Globus pallidus (tissue), 1 donor: Measurements from ENCODE around the gene TNFRSF1B.
A peak's percentile ranks its signal among the peaks of the same experiment; 100 is the strongest.
"Not testable (repeated sequence)": the region's sequence is repeated elsewhere in the genome, so short reads cannot be mapped to it uniquely, and the experiment has no call there.

Source experiments
- DNase-seq: peaks from one replicate; pipeline ENCODE4 v3.0.0-alpha.2; 2015; ENCODE audit warnings: low spot score

Gene TNFRSF1B

GRCh38 chr1:12219800-12220199, 53.0 kb downstream of the TNFRSF1B start:
- DNase-seq, result no peak

- no peak for DNase-seq
Observed at GRCh38 chr1:12220890-12221289, 54.1 kb downstream of the TNFRSF1B start.

DNA sequence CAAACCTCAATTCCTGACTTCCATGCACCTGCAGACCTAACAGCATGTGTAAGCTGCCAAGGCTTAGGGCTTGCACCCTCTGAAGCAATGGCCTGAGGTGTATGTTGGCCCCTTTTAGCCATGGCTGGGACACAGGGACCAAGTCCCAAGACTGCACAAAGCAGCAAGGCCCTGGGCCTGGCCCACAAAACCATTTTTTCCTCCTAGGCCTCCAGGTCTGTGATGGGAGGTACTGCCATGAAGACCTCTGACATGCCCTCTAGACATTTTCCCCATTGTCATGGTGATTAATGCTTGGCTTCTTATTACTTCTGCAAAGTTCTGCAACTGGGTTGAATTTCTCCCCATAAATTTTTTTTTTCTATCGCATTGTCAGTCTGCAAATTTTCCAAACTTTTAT, 55.9 kb downstream of the TNFRSF1B start:
- DNase-seq, result not testable (repeated sequence)

DNA sequence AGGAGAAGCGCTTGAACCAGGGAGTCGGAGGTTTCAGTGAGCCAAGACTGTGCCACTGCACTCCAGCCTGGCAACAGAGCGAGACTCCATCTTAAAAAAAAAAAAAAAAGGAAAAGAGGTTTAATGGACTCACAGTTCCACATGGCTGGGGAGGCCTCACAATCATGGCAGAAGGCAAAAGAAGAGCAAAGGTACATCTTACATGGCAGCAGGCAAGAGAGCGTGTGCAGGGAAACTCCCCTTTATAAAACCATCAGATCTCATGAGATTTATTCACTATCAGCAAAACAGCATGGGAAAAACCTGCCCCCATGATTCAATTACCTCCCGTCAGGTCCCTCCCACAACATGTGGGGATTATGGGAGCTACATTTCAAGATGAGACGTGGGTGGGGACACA, 57.3 kb downstream of the TNFRSF1B start:
- DNase-seq, result not testable (repeated sequence)

- DNase-seq, result no peak
Observed at GRCh38 chr1:12228979-12229378, 62.2 kb downstream of the TNFRSF1B start.

GRCh38 chr1:12229386-12229834, 62.6 kb downstream of the TNFRSF1B start:
- DNase-seq, result no peak

- DNase-seq, result peak; percentile 63
Observed at GRCh38 chr1:12229835-12230548, 63.2 kb downstream of the TNFRSF1B start, which contains the start of gene VPS13D. Gene VPS13D (plus strand): TSS chr1:12230030. CDS start chr1:12234267, 4,237 bp downstream.

GRCh38 chr1:12230549-12231275, 63.9 kb downstream of the TNFRSF1B start:
- peak; percentile 18 for DNase-seq

DNA sequence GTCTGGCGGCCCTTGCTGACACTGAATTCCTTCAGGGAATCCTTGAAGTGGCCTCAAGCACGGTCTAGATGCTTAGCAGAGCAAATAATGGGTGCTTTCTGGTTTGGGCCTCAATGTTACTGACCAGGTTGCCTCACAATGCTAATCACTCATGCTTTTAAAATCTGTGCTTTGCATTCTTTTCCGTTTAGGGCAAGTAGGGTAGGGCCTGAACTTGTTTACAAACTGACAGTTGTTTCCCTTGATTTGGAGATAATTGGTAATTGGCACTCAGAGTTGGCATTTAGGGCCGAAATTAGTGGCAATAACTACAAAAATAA, 64.4 kb downstream of the TNFRSF1B start:
- DNase-seq, result no peak

DNA sequence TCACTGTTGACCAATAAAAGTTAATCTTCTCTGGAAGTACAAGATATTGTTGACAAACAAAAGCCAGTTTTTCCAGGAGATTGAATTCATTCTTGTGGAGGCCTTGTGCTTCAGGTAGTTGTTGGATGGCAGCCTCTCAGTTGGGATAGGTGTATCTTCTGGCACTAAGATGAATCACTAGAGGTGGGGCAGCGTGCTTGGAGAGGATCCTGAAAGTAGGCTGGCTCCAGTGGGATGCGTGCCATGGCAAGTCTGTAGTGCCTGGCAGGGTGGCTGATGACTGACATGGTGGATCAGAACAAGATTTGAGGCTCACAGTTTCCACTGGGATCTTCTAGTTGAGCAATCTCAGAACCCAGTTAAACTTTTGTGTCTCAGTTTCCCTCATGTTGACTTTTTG, 65.4 kb downstream of the TNFRSF1B start:
- DNase-seq, result no peak

GRCh38 chr1:12244078-12244477, 77.3 kb downstream of the TNFRSF1B start:
- no peak for DNase-seq

DNA sequence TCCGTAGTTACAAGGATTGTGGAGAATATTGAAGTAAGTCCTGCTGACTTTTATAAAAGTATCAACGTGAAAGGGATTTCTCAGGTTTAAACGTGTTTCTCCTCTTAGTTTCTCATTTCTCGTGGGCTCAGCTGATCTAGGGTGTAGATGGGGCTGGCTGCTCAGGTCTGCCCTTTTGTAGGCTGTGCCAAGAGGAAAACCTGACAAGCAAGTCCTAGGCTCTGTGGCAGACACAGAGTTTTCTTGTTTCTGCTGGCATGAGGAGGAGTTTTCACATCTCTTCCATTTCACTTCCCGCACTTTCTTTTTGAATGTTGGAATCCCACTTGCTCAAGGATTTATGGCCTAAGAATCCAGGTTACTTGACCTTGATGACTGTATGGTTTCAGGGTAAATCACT, 77.8 kb downstream of the TNFRSF1B start:
- DNase-seq, result no peak

DNA sequence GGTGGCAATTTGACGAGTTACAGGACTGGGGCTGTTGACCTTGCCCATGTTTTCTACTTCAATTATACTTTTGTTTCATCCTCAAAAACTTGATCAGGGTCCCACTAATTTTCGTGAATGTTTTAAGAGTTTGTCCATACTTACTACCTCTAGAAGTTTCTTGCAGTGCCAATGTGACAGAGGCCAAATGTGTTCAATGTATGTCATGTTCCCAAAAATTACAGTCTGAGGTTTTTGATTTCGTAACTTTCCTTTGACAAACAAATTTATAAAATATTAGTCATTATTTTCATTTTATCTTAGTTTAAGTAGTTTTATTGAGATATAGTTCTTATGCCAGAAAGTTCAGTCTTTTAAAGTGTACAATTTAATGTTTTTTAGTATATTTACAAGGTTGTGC, 78.3 kb downstream of the TNFRSF1B start:
- DNase-seq, result no peak

- DNase-seq, result no peak
Observed at GRCh38 chr1:12245733-12246132, 78.9 kb downstream of the TNFRSF1B start.

DNA sequence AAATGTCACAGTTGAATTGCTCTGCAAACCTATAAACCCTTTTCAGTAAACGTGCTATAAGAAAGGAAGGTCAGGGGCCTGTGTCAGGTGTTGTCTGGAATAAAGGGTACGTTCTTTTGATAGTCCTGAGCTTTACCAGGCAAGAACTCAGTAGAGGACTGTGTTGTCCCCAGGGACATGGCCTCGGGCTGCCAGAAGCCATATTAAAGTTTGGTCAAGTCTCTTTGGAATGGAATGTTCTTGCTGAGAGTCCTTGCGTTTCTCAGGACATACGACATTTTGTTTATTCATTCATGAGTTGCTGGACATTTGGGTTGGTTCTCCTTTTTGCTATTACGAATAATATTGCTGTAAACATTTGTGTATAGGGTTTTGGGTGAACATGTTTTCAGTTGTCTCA, 79.8 kb downstream of the TNFRSF1B start:
- DNase-seq, result no peak

- DNase-seq, result no peak
Observed at GRCh38 chr1:12249181-12249580, 82.4 kb downstream of the TNFRSF1B start.

DNA sequence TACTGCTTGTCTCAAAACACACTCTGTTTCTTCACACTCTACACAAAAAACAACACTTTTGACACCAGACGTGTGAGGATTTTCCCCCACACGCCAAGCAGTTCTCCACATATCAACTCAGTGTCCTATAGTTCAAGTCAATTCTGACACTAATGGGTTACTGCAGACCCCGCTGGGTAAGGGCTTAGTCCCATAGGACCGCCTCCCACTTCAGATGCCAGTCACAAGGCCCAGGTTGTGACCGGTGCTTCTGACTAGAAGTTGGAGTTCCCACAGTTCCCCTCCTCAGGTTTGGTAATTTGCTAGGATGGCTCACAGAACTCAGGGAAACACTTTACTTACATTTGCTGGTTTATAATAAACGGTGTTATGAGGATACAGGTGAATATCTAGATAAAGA, 83.0 kb downstream of the TNFRSF1B start:
- DNase-seq, result no peak

GRCh38 chr1:12251442-12251841, 84.7 kb downstream of the TNFRSF1B start:
- no peak for DNase-seq

DNA sequence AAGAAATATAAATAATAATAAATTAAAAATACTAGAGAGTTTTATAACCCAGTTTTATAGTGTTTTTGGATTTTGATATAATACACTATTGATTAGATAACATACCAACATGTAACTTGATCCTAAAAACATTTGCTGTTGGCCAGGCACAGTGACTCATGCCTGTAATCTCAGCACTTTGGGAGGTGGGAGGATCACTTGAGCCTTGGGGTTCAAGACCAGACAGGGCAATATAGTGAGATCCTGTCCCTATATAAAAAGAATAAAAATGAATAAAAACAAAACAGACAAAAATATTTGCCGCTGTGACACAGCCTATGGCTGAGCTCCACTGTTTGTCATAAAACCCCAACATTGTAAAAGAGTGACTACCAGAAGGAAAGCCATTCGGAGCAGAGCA, 89.1 kb downstream of the TNFRSF1B start:
- no peak for DNase-seq

DNA sequence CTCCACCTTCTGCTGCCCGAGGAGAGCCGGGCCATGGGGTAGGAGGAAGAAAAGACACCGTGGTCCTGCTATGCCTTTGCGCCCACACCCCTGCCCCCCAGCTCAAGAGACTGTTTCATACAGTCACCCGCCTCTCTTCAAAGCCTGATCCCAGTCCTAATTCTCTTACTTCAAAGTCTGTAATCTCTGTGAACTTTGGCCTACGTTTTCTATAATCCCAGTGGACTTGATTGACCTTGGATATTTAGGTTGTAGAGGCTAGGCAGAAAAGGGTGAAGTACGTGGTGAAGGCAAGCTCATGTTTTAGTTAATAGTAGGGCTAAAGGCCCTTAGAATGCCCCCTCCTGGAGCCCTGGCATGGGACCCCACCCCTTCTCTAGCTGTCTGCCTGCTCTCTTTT, 91.5 kb downstream of the TNFRSF1B start:
- no peak for DNase-seq
